SK-N-SH treated with all-trans-retinoic acid at 6 μM for 48 hours (cell line): ENCODE measurements around the gene SLC35B1.

ENCODE experiments used
- ATAC-seq: fragments of 200-7000 bp; cut with Tn5 transposase; 3 replicates; pipeline ENCODE4 v1.9.1; 2020; ENCODE audit warnings: mild to moderate bottlenecking, moderate library complexity
- ARNTL ChIP-seq: fragments of 450-650 bp; formaldehyde crosslinking; IDR thresholded peaks from 2 replicates; pipeline ENCODE4 v1.5.0; 2020; ENCODE audit warnings: low read depth, mild to moderate bottlenecking, moderate library complexity, borderline replicate concordance
- CREB5 ChIP-seq: fragments of 250-450 bp; sonication (Bioruptor Pico); IDR thresholded peaks from 2 replicates; pipeline ENCODE4 v1.5.1; 2020; ENCODE audit warnings: low read depth, mild to moderate bottlenecking, moderate library complexity
- CSDC2 ChIP-seq: fragments of 250-450 bp; sonication (Bioruptor Pico); IDR thresholded peaks from 2 replicates; pipeline ENCODE4 v1.5.0; 2020; ENCODE audit warnings: mild to moderate bottlenecking, moderate library complexity
- ESRRG ChIP-seq: fragments of 250-450 bp; sonication (Bioruptor Pico); IDR thresholded peaks from 2 replicates; pipeline ENCODE4 v1.6.1; 2021; ENCODE audit warnings: mild to moderate bottlenecking
- GLIS3 ChIP-seq: fragments of 250-450 bp; sonication (Bioruptor Pico); IDR thresholded peaks from 2 replicates; pipeline ENCODE4 v1.5.0; 2020; ENCODE audit warnings: mild to moderate bottlenecking, moderate library complexity
- ISL1 ChIP-seq: fragments of 250-450 bp; sonication (Bioruptor Pico); IDR thresholded peaks from 2 replicates; pipeline ENCODE4 v2.1.2; 2022; ENCODE audit warnings: mild to moderate bottlenecking, moderate library complexity
- OSR1 ChIP-seq: fragments of 250-450 bp; sonication (Bioruptor Pico); IDR thresholded peaks from 2 replicates; pipeline ENCODE4 v1.8.0; 2022; ENCODE audit warnings: moderate library complexity, mild to moderate bottlenecking, inconsistent platforms
- PATZ1 ChIP-seq: fragments of 250-450 bp; sonication (Bioruptor Pico); IDR thresholded peaks from 2 replicates; pipeline ENCODE4 v1.8.0; 2020; ENCODE audit warnings: mild to moderate bottlenecking, moderate library complexity, borderline replicate concordance
- PPARA ChIP-seq: fragments of 250-450 bp; sonication (Bioruptor Pico); IDR thresholded peaks from 2 replicates; pipeline ENCODE4 v1.5.0; 2020; ENCODE audit warnings: mild to moderate bottlenecking, borderline replicate concordance
- RARB ChIP-seq: fragments of 250-450 bp; sonication (Bioruptor Pico); IDR thresholded peaks from 2 replicates; pipeline ENCODE4 v1.8.0; 2021; ENCODE audit warnings: mild to moderate bottlenecking, moderate library complexity
- SNAI2 ChIP-seq: fragments of 250-450 bp; sonication (Bioruptor Pico); IDR thresholded peaks from 2 replicates; pipeline ENCODE4 v1.5.0; 2020; ENCODE audit warnings: mild to moderate bottlenecking, moderate library complexity
- TCF4 ChIP-seq: fragments of 250-450 bp; sonication (Bioruptor Pico); IDR thresholded peaks from 2 replicates; pipeline ENCODE4 v1.8.0; 2021; ENCODE audit warnings: mild to moderate bottlenecking, moderate library complexity, borderline replicate concordance
- TOX ChIP-seq: fragments of 250-450 bp; sonication (Bioruptor Pico); IDR thresholded peaks from 2 replicates; pipeline ENCODE4 v1.8.0; 2021; ENCODE audit warnings: mild to moderate bottlenecking, moderate library complexity, borderline replicate concordance
- ZFP3 ChIP-seq: fragments of 250-450 bp; sonication (Bioruptor Pico); IDR thresholded peaks from 2 replicates; pipeline ENCODE4 v1.5.0; 2020; ENCODE audit warnings: mild to moderate bottlenecking, moderate library complexity
- ZFP30 ChIP-seq: fragments of 450-650 bp; formaldehyde crosslinking; IDR thresholded peaks from 2 replicates; pipeline ENCODE4 v1.5.0; 2022; ENCODE audit warnings: mild to moderate bottlenecking, moderate library complexity
- ZNF565 ChIP-seq: fragments of 450-650 bp; formaldehyde crosslinking; conservative IDR thresholded peaks from 2 replicates; pipeline ENCODE4 v1.5.0; 2020; ENCODE audit warnings: low read depth, mild to moderate bottlenecking, moderate library complexity
- ZNF70 ChIP-seq: fragments of 450-650 bp; formaldehyde crosslinking; IDR thresholded peaks from 2 replicates; pipeline ENCODE4 v1.5.0; 2020; ENCODE audit warnings: mild to moderate bottlenecking, moderate library complexity
- ZNF8 ChIP-seq: fragments of 450-650 bp; formaldehyde crosslinking; IDR thresholded peaks from 2 replicates; pipeline ENCODE4 v1.5.0; 2020; ENCODE audit warnings: mild to moderate bottlenecking, moderate library complexity
- TF ChIP-seq, protein P1 (sequence below): fragments of 250-450 bp; sonication (Bioruptor Pico); IDR thresholded peaks from 2 replicates; pipeline ENCODE4 v1.5.1; 2021; ENCODE audit warnings: mild to moderate bottlenecking, moderate library complexity
- TF ChIP-seq, protein P2 (sequence below): fragments of 250-450 bp; sonication (Bioruptor Pico); IDR thresholded peaks from 2 replicates; pipeline ENCODE4 v1.8.0; 2021; ENCODE audit warnings: low read depth, mild to moderate bottlenecking, moderate library complexity, borderline replicate concordance

The SLC35B1 gene

GRCh38 chr17:49741692-49742076, 33.9 kb upstream of the SLC35B1 start:
- TF ChIP-seq ZNF565 (CRISPR knock-in tag) (no peak), SNAI2 (no peak), CREB5 (no peak)
- no peak for ATAC-seq

DNA sequence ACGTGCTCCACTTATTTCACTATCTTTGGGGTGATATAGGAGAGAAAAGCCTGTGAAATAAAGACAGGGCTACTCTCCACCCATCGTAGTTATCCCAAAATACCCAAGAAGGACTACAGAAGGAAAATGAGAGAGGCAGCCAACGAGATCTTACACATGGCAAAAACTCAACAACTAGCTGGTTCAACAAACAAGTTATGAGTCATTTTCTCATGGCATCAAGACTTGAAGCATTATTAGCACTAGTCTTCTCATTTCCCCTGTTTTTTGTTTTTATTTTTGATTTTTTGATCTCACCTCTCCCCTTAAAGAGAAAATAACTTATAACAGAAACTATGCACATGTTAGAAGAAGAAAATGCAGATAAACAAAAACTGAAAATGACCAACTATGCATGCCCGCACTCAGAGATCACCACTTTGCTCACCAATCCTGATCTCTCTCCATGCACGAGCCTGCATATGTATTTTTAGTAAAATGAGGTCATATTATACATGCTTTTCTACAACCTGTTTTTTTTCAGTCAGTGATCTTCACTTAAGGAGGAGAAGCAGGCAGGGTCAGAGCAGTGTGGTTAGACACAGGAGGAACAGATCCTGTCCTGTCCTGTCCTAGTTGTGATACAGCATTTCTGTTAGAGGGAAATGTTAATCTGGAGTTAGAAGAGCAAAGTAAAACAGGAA, 33.4 kb upstream of the SLC35B1 start:
- ATAC-seq: peak; percentile 57
- TF ChIP-seq ISL1: no peak
- no peak for TF ChIP-seq ZNF70 (CRISPR knock-in tag)
- no peak for TF ChIP-seq PPARA (CRISPR knock-in tag)
- no peak for TF ChIP-seq CSDC2 (CRISPR knock-in tag)
- TF ChIP-seq OSR1: no peak
- TF ChIP-seq CREB5: no peak
- TF ChIP-seq ZFP3 (CRISPR knock-in tag): no peak
- TF ChIP-seq PATZ1 (CRISPR knock-in tag): no peak
- TF ChIP-seq ZNF8 (CRISPR knock-in tag): no peak
- no peak for TF ChIP-seq ESRRG (CRISPR knock-in tag)
- TF ChIP-seq TCF4: no peak
- no peak for TF ChIP-seq ARNTL (CRISPR knock-in tag)
- TF ChIP-seq ZFP30 (CRISPR knock-in tag): no peak
- TF ChIP-seq, protein P1, sequence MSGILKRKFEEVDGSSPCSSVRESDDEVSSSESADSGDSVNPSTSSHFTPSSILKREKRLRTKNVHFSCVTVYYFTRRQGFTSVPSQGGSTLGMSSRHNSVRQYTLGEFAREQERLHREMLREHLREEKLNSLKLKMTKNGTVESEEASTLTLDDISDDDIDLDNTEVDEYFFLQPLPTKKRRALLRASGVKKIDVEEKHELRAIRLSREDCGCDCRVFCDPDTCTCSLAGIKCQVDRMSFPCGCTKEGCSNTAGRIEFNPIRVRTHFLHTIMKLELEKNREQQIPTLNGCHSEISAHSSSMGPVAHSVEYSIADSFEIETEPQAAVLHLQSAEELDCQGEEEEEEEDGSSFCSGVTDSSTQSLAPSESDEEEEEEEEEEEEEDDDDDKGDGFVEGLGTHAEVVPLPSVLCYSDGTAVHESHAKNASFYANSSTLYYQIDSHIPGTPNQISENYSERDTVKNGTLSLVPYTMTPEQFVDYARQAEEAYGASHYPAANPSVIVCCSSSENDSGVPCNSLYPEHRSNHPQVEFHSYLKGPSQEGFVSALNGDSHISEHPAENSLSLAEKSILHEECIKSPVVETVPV (CRISPR knock-in tag): no peak
- TF ChIP-seq RARB (CRISPR knock-in tag): no peak
- no peak for TF ChIP-seq GLIS3 (CRISPR knock-in tag)
- no peak for TF ChIP-seq ZNF565 (CRISPR knock-in tag)

GRCh38 chr17:49739641-49740271, 32.0 kb upstream of the SLC35B1 start:
- ATAC-seq: no peak
- TF ChIP-seq TOX (CRISPR knock-in tag) (no peak), GLIS3 (CRISPR knock-in tag) (no peak)

- ATAC-seq: no peak
- TF ChIP-seq CREB5 (no peak), ZNF565 (CRISPR knock-in tag) (no peak)
- TF ChIP-seq, protein P2, sequence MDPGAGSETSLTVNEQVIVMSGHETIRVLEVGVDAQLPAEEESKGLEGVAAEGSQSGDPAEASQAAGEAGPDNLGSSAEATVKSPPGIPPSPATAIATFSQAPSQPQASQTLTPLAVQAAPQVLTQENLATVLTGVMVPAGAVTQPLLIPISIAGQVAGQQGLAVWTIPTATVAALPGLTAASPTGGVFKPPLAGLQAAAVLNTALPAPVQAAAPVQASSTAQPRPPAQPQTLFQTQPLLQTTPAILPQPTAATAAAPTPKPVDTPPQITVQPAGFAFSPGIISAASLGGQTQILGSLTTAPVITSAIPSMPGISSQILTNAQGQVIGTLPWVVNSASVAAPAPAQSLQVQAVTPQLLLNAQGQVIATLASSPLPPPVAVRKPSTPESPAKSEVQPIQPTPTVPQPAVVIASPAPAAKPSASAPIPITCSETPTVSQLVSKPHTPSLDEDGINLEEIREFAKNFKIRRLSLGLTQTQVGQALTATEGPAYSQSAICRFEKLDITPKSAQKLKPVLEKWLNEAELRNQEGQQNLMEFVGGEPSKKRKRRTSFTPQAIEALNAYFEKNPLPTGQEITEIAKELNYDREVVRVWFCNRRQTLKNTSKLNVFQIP (CRISPR knock-in tag): no peak
Observed at GRCh38 chr17:49738456-49739163, 30.8 kb upstream of the SLC35B1 start.
